Astrocyte (in vitro differentiated cells and primary cell): ENCODE measurements around the gene NES.

Experiments
- CTCF ChIP-seq: IDR thresholded peaks from 2 replicates; pipeline ENCODE4 v1.5.1; 2011; ENCODE audit warnings: low read depth, mild to moderate bottlenecking, inconsistent platforms, low read length, moderate library complexity; ENCODE audit not compliant: insufficient read depth
- EZH2 ChIP-seq: IDR thresholded peaks from 2 replicates; pipeline ENCODE4 v1.6.1; 2012; ENCODE audit warnings: mild to moderate bottlenecking, low read length, inconsistent platforms; ENCODE audit not compliant: insufficient read depth

GRCh38 chr1:156645056-156645455, 32.2 kb downstream of the NES start:
- TF ChIP-seq EZH2 (no peak), CTCF (no peak)
